Adrenal gland (tissue), 5 donors: ENCODE measurements around the gene ESYT1.

Experiments
- CTCF ChIP-seq, 6 experiments: fragments of 450-650 bp in 4 of 6; fragments of 200-600 bp in 2 of 6; sonication (generic) in 1 of 6; IDR thresholded peaks; 1 replicate in 5 of 6; 2 replicates in 1 of 6; pipeline versions ENCODE4 v1.5.1 to v1.8.0; 2016 to 2021; ENCODE audit warnings: antibody characterized with exemption in 6 of 6, mild to moderate bottlenecking in 2 of 6, moderate library complexity in 1 of 6
- POLR2A ChIP-seq, 2 donors: fragments of 450-650 bp; IDR thresholded peaks; one replicate each; pipeline ENCODE4 v1.6.1; 2017; ENCODE audit warnings: antibody characterized with exemption in 2 of 2, mild to moderate bottlenecking in 2 of 2, moderate library complexity in 1 of 2
- donor health status: DM: no; HTN: no; CAD: no.

GRCh38 chr12:56117778-56118687 is 10.0 kb upstream of the ESYT1 start, which contains the start of gene ZC3H10:
- TF ChIP-seq CTCF (IDR thresholded peaks at IDR 0.05) (peak; percentile 18 to 56 (median 42)), POLR2A (IDR thresholded peaks at IDR 0.05) (peak; percentile 78 to 96)
